ENCODE results near the gene PPT1. TPM values are rescaled to one million over a fixed set of nuclear protein-coding genes. Genes with fewer than 3 reads are reported as not detected.

The PPT1 gene
- polyA plus RNA-seq, 1 of the 3 experiments (the other 2 are of a cell fraction) = 26.0 TPM

- Histone ChIP-seq H3F3A (replicated peaks; ENCODE audit: insufficient read depth) (peaks cover 25% of the 10 kb centered on the region), H3K4me3 (ENCODE audit: low read depth in 2 of 2, low read length in 1 of 2) (no peak overlapping the region), H3K79me2 (ENCODE audit: insufficient read depth) (peaks cover 100% of the 10 kb centered on the region), H3K9ac (no peak overlapping the region), H4K20me1 (ENCODE audit: insufficient read depth) (peaks cover 81% of the 10 kb centered on the region), H3K4me2 (no peak overlapping the region), H2AFZ (ENCODE audit: low read depth) (no peak overlapping the region), H3K9me2 (no peaks in the 10 kb centered on the region), H3K36me3 (replicated peaks in 1 of 2; ENCODE audit: control insufficient read depth in 1 of 2, insufficient read depth in 2 of 2, low read length in 1 of 2) (peaks cover 43 to 49% of the 10 kb centered on the region in 2 experiments), H3K27ac (ENCODE audit: low read depth in 2 of 2, low read length in 1 of 2) (no peak overlapping the region), H3K9me3 (no peaks in the 10 kb centered on the region), H3K4me1 (ENCODE audit: control insufficient read depth in 1 of 2, insufficient read depth in 2 of 2, low read depth in 1 of 2, low read length in 1 of 2) (peaks cover 0 to 26% of the 10 kb centered on the region in 2 experiments; a peak in 3 of 4 replicates), H3K27me3 (ENCODE audit: insufficient read depth) (no peaks in the 10 kb centered on the region)
- 100% methylated on average over 1 of the region's 1 CpG for WGBS (ENCODE audit: low lambda C conversion rate)
- DNase-seq = no peak
- CTCF ChIA-PET = interaction anchor here (0.8 to 2.3 kb wide), 4 partner anchors 15 to 96 kb away, joined by 3 to 9 read pairs (median 3); no protein-coding TSS in a partner anchor
- no peak for TF ChIP-seq REST (IDR thresholded peaks at IDR 0.05; ENCODE audit: low read depth, low read length)
- TF ChIP-seq GABPA (IDR thresholded peaks at IDR 0.05; ENCODE audit: low read depth) = no peak
- TF ChIP-seq TCF12 (IDR thresholded peaks at IDR 0.05) = no peak
- no peak for TF ChIP-seq FOSL2 (IDR thresholded peaks at IDR 0.05; ENCODE audit: borderline replicate concordance, low read depth)
- TF ChIP-seq MEF2A (IDR thresholded peaks at IDR 0.05; ENCODE audit: borderline replicate concordance, low read depth) = no peak
- TF ChIP-seq PBX3 (IDR thresholded peaks at IDR 0.05) = no peak
- no peak for TF ChIP-seq USF2 (IDR thresholded peaks at IDR 0.05; ENCODE audit: borderline replicate concordance, low read depth, low read length)
- TF ChIP-seq EP300 (IDR thresholded peaks at IDR 0.05; ENCODE audit: borderline replicate concordance in 1 of 2, low read depth in 1 of 2, low read length in 1 of 2) = no peak
- no peak for TF ChIP-seq RFX5 (IDR thresholded peaks at IDR 0.05; ENCODE audit: low read length)
- no peak for TF ChIP-seq TEAD4 (IDR thresholded peaks at IDR 0.05; ENCODE audit: borderline replicate concordance, insufficient read depth)
- no peak for TF ChIP-seq USF1 (IDR thresholded peaks at IDR 0.05; ENCODE audit: borderline replicate concordance, low read depth)
- TF ChIP-seq NFIC (IDR thresholded peaks at IDR 0.05; ENCODE audit: borderline replicate concordance) = no peak
- no peak for TF ChIP-seq SMC3 (IDR thresholded peaks at IDR 0.05; ENCODE audit: low read depth, low read length)
- TF ChIP-seq NRF1 (IDR thresholded peaks at IDR 0.05; ENCODE audit: low read depth, low read length) = no peak
- no peak for TF ChIP-seq MXI1 (IDR thresholded peaks at IDR 0.05; ENCODE audit: low read depth, low read length)
- no peak for TF ChIP-seq RAD21 (IDR thresholded peaks at IDR 0.05; ENCODE audit: low read length)
- no peak for TF ChIP-seq CHD2 (IDR thresholded peaks at IDR 0.05; ENCODE audit: low read length, partially characterized antibody)
- no peak for TF ChIP-seq POLR2AphosphoS5 (IDR thresholded peaks at IDR 0.05; ENCODE audit: low read depth, low read length)
- TF ChIP-seq MAX (IDR thresholded peaks at IDR 0.05; ENCODE audit: low read depth) = no peak
- no peak for TF ChIP-seq GATA2 (CRISPR knock-in tag; IDR thresholded peaks at IDR 0.05)
- POLR2A ChIA-PET = no interaction called here
Measured at GRCh38 chr1:40057310-40058030, 39.6 kb downstream of the PPT1 start.

All from SK-N-SH (cell line).